H1 (cell line): ENCODE results near the gene MRFAP1. TPM values are rescaled to one million over a fixed set of nuclear protein-coding genes. Genes with fewer than 3 reads are reported as not detected.

Experiments used
- BCL11A ChIP-seq, 2 experiments: IDR thresholded peaks; one replicate each; pipeline ENCODE4 v1.6.1; 2011; ENCODE audit warnings: low read depth in 2 of 2, low read length in 2 of 2, mild to moderate bottlenecking in 2 of 2
- CHD7 ChIP-seq: fragments of 300-600 bp; sonication (generic); IDR thresholded peaks from 2 replicates; pipeline ENCODE4 v1.7.1; 2012; ENCODE audit warnings: low read length, moderate library complexity, mild to moderate bottlenecking, inconsistent platforms; ENCODE audit not compliant: insufficient replicate concordance
- MAX ChIP-seq: IDR thresholded peaks from 2 replicates; pipeline ENCODE4 v1.6.1; 2012; ENCODE audit warnings: inconsistent platforms
- NRF1 ChIP-seq: IDR thresholded peaks from 2 replicates; pipeline ENCODE4 v1.6.1; 2011; ENCODE audit warnings: mild to moderate bottlenecking, low read depth, low read length, improper control_type of control experiment
- RAD21 ChIP-seq, 2 experiments: IDR thresholded peaks in 1 of 2; conservative IDR thresholded peaks in 1 of 2; 2 replicates each; pipeline ENCODE4 v1.6.1; 2011; ENCODE audit warnings: low read depth in 2 of 2, low read length in 2 of 2, improper control_type of control experiment in 1 of 2, inconsistent platforms in 1 of 2, mild to moderate bottlenecking in 1 of 2, moderate library complexity in 1 of 2
- SIRT6 ChIP-seq: IDR thresholded peaks from one replicate; pipeline ENCODE4 v1.7.1; 2012; ENCODE audit warnings: low read length, inconsistent platforms
- TCF12 ChIP-seq: IDR thresholded peaks from 2 replicates; pipeline ENCODE4 v1.6.1; 2011; ENCODE audit warnings: low read depth, mild to moderate bottlenecking, low read length
- YY1 ChIP-seq: IDR thresholded peaks from 2 replicates; pipeline ENCODE4 v1.6.1; 2011; ENCODE audit warnings: low read depth, mild to moderate bottlenecking, low read length
- polyA plus RNA-seq, 7 experiments: library from polyadenylated mRNA; depleted of rRNA in 3 of 7; stranded (reverse) in 5 of 7; unstranded in 2 of 7; fragments of >200 nt in 5 of 7; fragments of 200-250 nt in 2 of 7; gene quantifications; 1 replicate in 5 of 7; 2 replicates in 1 of 7; 4 replicates in 1 of 7; pipeline versions ENCODE4 v1.2.1 to v1.2.3, GENCODE V29; 2011 to 2013; ENCODE audit warnings: missing spikeins in 2 of 7, mixed read lengths in 2 of 7
- total RNA-seq: library from RNA; stranded (reverse); fragmentation: NEBNext Ultra II Directional; extraction: Animal tissue kit (Norgen Biotek cat#: 25700); gene quantifications from 2 replicates; pipeline ENCODE4 v1.2.1, GENCODE V29; 2021

The MRFAP1 gene
- total and polyA plus RNA-seq, 2 of the 8 experiments (the other 6 are each of a cell fraction or from before 2014, with no cell fraction given): 108 to 307 TPM

- TF ChIP-seq RAD21 (IDR thresholded peaks at IDR 0.05 in 1 of 2, conservative IDR thresholded peaks at IDR 0.05 in 1 of 2; ENCODE audit: low read depth in 2 of 2, low read length in 2 of 2): no peak
- TF ChIP-seq TCF12: no peak
- no peak for TF ChIP-seq YY1
- no peak for TF ChIP-seq CHD7
- TF ChIP-seq MAX: no peak
- no peak for TF ChIP-seq BCL11A (IDR thresholded peaks at IDR 0.05; ENCODE audit: low read depth in 2 of 2, low read length in 2 of 2)
- TF ChIP-seq NRF1: no peak
- no peak for TF ChIP-seq SIRT6
These were observed 23.2 kb upstream of the MRFAP1 start (continued) for GRCh38 chr4:6617246-6617645.
